ENCODE results near the gene IQCE. TPM values are rescaled to one million over a fixed set of nuclear protein-coding genes. Genes with fewer than 3 reads are reported as not detected.

Gene IQCE
- total RNA-seq, 3 donors from 2014 or later (not counting 1 experiment from before 2014, with no cell fraction given): 9.6 to 13.5 (median 11.3) TPM

DNA sequence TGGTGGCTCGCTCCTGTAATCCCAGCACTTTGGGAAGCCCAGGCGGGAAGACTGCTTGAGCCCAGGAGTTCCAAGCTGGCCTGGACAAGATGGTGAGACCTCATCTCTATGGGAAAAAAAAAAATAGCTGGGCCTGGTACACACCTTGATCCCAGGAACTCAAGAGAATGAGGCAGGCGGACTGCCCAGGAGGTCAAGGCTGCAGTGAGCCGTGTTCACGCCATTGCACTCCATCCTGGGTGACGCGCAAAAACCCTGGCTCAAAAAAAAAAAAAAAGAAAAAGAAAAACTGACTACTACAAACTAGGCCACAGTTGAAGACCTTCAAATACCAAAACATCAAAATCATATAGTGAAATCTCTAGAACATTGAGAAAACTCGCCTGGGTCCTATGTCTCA, 7.4 kb upstream of the IQCE start:
- H3K36me3 ChIP-seq (ENCODE audit: control insufficient read depth, insufficient read depth, low read length): peaks cover 26% of the 10 kb centered on the region

DNA sequence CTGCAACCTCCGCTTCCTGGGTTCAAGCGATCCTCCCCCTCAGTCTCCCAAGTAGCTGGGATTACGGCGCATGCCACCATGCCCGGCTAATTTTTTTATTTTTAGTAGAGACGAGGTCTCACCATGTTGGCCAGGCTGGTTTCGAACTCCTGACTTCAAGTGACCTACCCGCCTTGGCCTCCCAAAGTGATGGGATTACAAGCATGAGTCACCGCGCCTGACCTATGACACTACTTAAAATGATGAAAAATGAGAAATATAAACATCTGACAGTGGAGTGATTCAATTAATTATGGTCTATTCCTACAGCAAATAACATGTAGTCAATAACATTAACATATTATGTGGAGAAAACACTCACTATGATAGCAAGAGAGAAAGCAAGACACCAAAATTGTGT, 5.7 kb upstream of the IQCE start:
- H3K27me3 ChIP-seq (ENCODE audit: control insufficient read depth, insufficient read depth, low read length): no peaks in the 10 kb centered on the region
- H3K4me3 Mint-ChIP-seq: no peak overlapping the region
- ATAC-seq (no peak), DNase-seq (no peak)
- intact Hi-C loops (cut with micrococcal nuclease): loop anchor here (10.0 kb wide), 1 partner anchor 148 kb away; the partner anchor contains the start of gene CHST12
- no peaks in the 10 kb centered on the region for H3K27me3 Mint-ChIP-seq (ENCODE audit: low read depth in 2 of 2)
- no peaks in the 10 kb centered on the region for H3K36me3 Mint-ChIP-seq
- no peak overlapping the region for H3K27ac ChIP-seq (ENCODE audit: low read length)
- no peaks in the 10 kb centered on the region for H3K9me3 Mint-ChIP-seq
- no peaks in the 10 kb centered on the region for H3K9me3 ChIP-seq (ENCODE audit: control insufficient read depth, insufficient read depth, low read length)
- TF ChIP-seq, protein P1, sequence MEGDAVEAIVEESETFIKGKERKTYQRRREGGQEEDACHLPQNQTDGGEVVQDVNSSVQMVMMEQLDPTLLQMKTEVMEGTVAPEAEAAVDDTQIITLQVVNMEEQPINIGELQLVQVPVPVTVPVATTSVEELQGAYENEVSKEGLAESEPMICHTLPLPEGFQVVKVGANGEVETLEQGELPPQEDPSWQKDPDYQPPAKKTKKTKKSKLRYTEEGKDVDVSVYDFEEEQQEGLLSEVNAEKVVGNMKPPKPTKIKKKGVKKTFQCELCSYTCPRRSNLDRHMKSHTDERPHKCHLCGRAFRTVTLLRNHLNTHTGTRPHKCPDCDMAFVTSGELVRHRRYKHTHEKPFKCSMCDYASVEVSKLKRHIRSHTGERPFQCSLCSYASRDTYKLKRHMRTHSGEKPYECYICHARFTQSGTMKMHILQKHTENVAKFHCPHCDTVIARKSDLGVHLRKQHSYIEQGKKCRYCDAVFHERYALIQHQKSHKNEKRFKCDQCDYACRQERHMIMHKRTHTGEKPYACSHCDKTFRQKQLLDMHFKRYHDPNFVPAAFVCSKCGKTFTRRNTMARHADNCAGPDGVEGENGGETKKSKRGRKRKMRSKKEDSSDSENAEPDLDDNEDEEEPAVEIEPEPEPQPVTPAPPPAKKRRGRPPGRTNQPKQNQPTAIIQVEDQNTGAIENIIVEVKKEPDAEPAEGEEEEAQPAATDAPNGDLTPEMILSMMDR (IDR thresholded peaks at IDR 0.05): no peak
- no peak overlapping the region for H3K4me3 ChIP-seq (ENCODE audit: low read length)
- H3K36me3 ChIP-seq (ENCODE audit: control insufficient read depth, insufficient read depth, low read length): peaks cover 14% of the 10 kb centered on the region
- H3K4me1 Mint-ChIP-seq: peaks cover 27 to 31% of the 10 kb centered on the region in 2 donors
- WGBS (ENCODE audit: insufficient coverage): 94% methylated on average over 8 of the region's 10 CpGs
- peaks cover 23% of the 10 kb centered on the region for H3K4me1 ChIP-seq (ENCODE audit: control insufficient read depth, insufficient read depth, low read length)
- H3K27ac Mint-ChIP-seq: no peak overlapping the region

More for the DNA sequence above, 7.4 kb upstream of the IQCE start:
- Histone ChIP-seq H3K9me3 (ENCODE audit: control insufficient read depth, insufficient read depth, low read length) (no peaks in the 10 kb centered on the region), H3K27me3 (ENCODE audit: control insufficient read depth, insufficient read depth, low read length) (no peaks in the 10 kb centered on the region), H3K27ac (ENCODE audit: low read length) (no peak overlapping the region), H3K4me1 (ENCODE audit: control insufficient read depth, insufficient read depth, low read length) (peaks cover 23% of the 10 kb centered on the region), H3K4me3 (ENCODE audit: low read length) (no peak overlapping the region)
- DNase-seq (no peak), ATAC-seq (no peak)
- Mint-ChIP-seq H3K27me3 (ENCODE audit: low read depth in 2 of 2) (no peaks in the 10 kb centered on the region), H3K4me1 (peaks cover 25 to 30% of the 10 kb centered on the region in 2 donors), H3K27ac (no peak overlapping the region), H3K9me3 (no peaks in the 10 kb centered on the region), H3K36me3 (no peaks in the 10 kb centered on the region), H3K4me3 (no peak overlapping the region)
- intact Hi-C loops (cut with micrococcal nuclease): loop anchor here (10.0 kb wide), 1 partner anchor 147 kb away; the partner anchor contains the start of gene CHST12
- 97% methylated on average over 8 of the region's 8 CpGs for WGBS (ENCODE audit: insufficient coverage)
- TF ChIP-seq, protein P1 (IDR thresholded peaks at IDR 0.05): no peak

DNA sequence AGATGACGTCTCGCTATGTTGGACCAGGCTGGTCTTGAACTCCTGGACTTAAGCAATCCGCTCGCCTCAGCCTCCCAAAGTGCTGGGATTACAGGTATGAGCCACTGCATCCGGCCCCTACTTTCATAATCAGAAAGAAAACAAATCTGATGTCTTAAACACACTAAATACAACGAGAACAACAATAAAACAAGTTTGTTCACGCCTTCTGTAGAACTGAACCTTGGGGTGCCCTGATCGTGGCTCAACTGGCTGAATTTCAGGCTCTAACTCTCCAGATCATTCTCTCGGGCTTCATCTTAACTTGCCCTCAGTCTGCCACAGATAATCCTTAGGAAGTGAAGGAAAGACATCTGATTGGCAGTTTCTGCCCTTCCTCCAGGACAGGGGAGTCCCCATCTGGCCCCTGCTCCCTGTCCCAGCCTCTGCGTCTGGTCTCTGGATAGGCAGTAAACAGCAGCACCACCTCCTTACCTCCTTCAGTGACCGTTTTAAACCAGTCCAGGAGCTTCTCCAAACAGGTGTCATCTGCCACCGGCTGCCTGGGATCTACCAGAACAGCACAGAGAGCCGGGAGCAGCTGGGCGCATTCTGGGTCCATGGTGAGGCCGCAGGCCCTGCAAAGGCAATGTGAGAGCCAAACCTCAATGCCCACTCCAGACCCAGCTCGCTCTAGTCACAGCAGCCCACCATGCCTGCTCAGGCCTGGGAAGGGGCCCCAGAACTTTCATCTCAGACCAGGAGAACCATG, 4.8 kb upstream of the IQCE start:
- no peaks in the 10 kb centered on the region for H3K36me3 Mint-ChIP-seq
- no peak overlapping the region for H3K27ac ChIP-seq (ENCODE audit: low read length)
- intact Hi-C loops (cut with micrococcal nuclease): loop anchor here (2.0 to 10.0 kb wide), 3 partner anchors 23 to 149 kb away; partner anchors contain the start of gene CHST12
- 86% methylated on average over 16 of the region's 16 CpGs for WGBS (ENCODE audit: insufficient coverage)
- peak overlapping the region; percentile 54 to 86 for H3K27ac Mint-ChIP-seq
- no peaks in the 10 kb centered on the region for H3K9me3 ChIP-seq (ENCODE audit: control insufficient read depth, insufficient read depth, low read length)
- no peaks in the 10 kb centered on the region for H3K27me3 Mint-ChIP-seq (ENCODE audit: low read depth in 2 of 2)
- ATAC-seq (no peak), DNase-seq (no peak)
- H3K4me1 ChIP-seq (ENCODE audit: control insufficient read depth, insufficient read depth, low read length): peaks cover 29% of the 10 kb centered on the region
- peak overlapping the region; percentile 89 for H3K4me3 ChIP-seq (ENCODE audit: low read length)
- TF ChIP-seq, protein P1 (IDR thresholded peaks at IDR 0.05): no peak
- peak overlapping the region; percentile 88 for H3K4me3 Mint-ChIP-seq
- no peaks in the 10 kb centered on the region for H3K9me3 Mint-ChIP-seq
- peaks cover 11% of the 10 kb centered on the region for H3K36me3 ChIP-seq (ENCODE audit: control insufficient read depth, insufficient read depth, low read length)
- H3K4me1 Mint-ChIP-seq: peaks cover 31 to 36% of the 10 kb centered on the region in 2 donors
- no peaks in the 10 kb centered on the region for H3K27me3 ChIP-seq (ENCODE audit: control insufficient read depth, insufficient read depth, low read length)

All from natural killer cell (primary cell).